K562 (cell line): Measurements from ENCODE around the gene DHTKD1. TPM values are rescaled to one million over a fixed set of nuclear protein-coding genes. Genes with fewer than 3 reads are reported as not detected.
A peak's percentile ranks its signal among the peaks of the same experiment; 100 is the strongest.

Source experiments
- ATF3 ChIP-seq, 2 experiments: fragments of 450-650 bp in 1 of 2; sonication (generic) in 1 of 2; formaldehyde crosslinking in 1 of 2; IDR thresholded peaks in 1 of 2; conservative IDR thresholded peaks in 1 of 2; 2 replicates each; pipeline versions ENCODE4 v1.6.1 to v1.8.1; 2016 to 2023; ENCODE audit warnings: mild to moderate bottlenecking in 2 of 2, moderate library complexity in 2 of 2, inconsistent platforms in 1 of 2, missing genetic modification reagents in 1 of 2
- BACH1 ChIP-seq: fragments of 200-800 bp; sonication (Bioruptor generic); IDR thresholded peaks from 2 replicates; pipeline ENCODE4 v1.6.1; 2016; ENCODE audit warnings: missing genetic modification characterization, missing compliant biosample characterization
- CHD2 ChIP-seq: IDR thresholded peaks from 2 replicates; pipeline ENCODE4 v1.6.1; 2011; ENCODE audit warnings: low read depth, low read length
- EHMT2 ChIP-seq: fragments of 450-650 bp; IDR thresholded peaks from 2 replicates; pipeline ENCODE4 v1.6.1; 2018; ENCODE audit warnings: antibody characterized with exemption
- HBP1 ChIP-seq: fragments of 450-650 bp; formaldehyde crosslinking; IDR thresholded peaks from 2 replicates; pipeline ENCODE4 v1.4.0; 2022; ENCODE audit warnings: missing genetic modification characterization
- IFI16 ChIP-seq: fragments of 250-450 bp; sonication (Bioruptor Pico); IDR thresholded peaks from 2 replicates; pipeline ENCODE4 v2.1.2; 2022; ENCODE audit warnings: mild to moderate bottlenecking, inconsistent platforms
- KLF10 ChIP-seq: fragments of 250-450 bp; sonication (Bioruptor Pico); IDR thresholded peaks from 2 replicates; pipeline ENCODE4 v1.6.1; 2021; ENCODE audit warnings: matching md5 sums
- KLF16 ChIP-seq: IDR thresholded peaks from 2 replicates; pipeline ENCODE4 v1.6.1; 2016; ENCODE audit warnings: antibody characterized with exemption
- NFYB ChIP-seq: IDR thresholded peaks from 2 replicates; pipeline ENCODE4 v1.6.1; 2011; ENCODE audit warnings: mild to moderate bottlenecking, moderate library complexity; ENCODE audit not compliant: insufficient read length; ENCODE audit errors: extremely low read depth
- OTX1 ChIP-seq: fragments of 450-650 bp; formaldehyde crosslinking; IDR thresholded peaks from 2 replicates; pipeline ENCODE4 v1.4.0; 2022; ENCODE audit warnings: mild to moderate bottlenecking
- PHB ChIP-seq: fragments of 250-450 bp; sonication (Bioruptor Pico); IDR thresholded peaks from 2 replicates; pipeline ENCODE4 v1.5.0; 2021
- POLR2AphosphoS2 ChIP-seq: IDR thresholded peaks from 2 replicates; pipeline ENCODE4 v1.6.1; 2012; ENCODE audit warnings: low read length, improper control_type of control experiment
- POLR2H ChIP-seq: IDR thresholded peaks from 2 replicates; pipeline ENCODE4 v1.6.1; 2016; ENCODE audit warnings: missing genetic modification characterization, low read depth, mild to moderate bottlenecking, control low read depth, missing compliant biosample characterization, moderate library complexity
- RBM25 ChIP-seq: fragments of 200-400 bp; formaldehyde crosslinking; IDR thresholded peaks from 2 replicates; pipeline ENCODE4 v1.6.1; 2018; ENCODE audit warnings: low read length, low read depth, moderate library complexity; ENCODE audit not compliant: severe bottlenecking
- SIN3B ChIP-seq: fragments of 450-650 bp; IDR thresholded peaks from 2 replicates; pipeline ENCODE4 v1.6.1; 2017; ENCODE audit warnings: low read depth, mild to moderate bottlenecking, moderate library complexity
- SREBF2 ChIP-seq: sonication (generic); formaldehyde crosslinking; IDR thresholded peaks from 2 replicates; pipeline ENCODE4 v1.4.0; 2020; ENCODE audit warnings: mild to moderate bottlenecking, missing genetic modification reagents
- XRCC4 ChIP-seq: IDR thresholded peaks from one replicate; pipeline ENCODE4 v1.6.1; 2011; ENCODE audit not compliant: insufficient read depth, insufficient read length; ENCODE audit errors: extremely low read depth
- XRCC5 ChIP-seq: fragments of 200-400 bp; formaldehyde crosslinking; IDR thresholded peaks from 2 replicates; pipeline ENCODE4 v1.6.1; 2017; ENCODE audit warnings: low read depth, mild to moderate bottlenecking, low read length
- ZFX ChIP-seq: sonication (generic); formaldehyde crosslinking; IDR thresholded peaks from 2 replicates; pipeline ENCODE4 v1.8.0; 2022; ENCODE audit warnings: mild to moderate bottlenecking, missing genetic modification reagents, moderate library complexity
- ZNF239 ChIP-seq: fragments of 250-450 bp; sonication (Bioruptor Pico); IDR thresholded peaks from 2 replicates; pipeline ENCODE4 v1.4.0; 2020; ENCODE audit warnings: mild to moderate bottlenecking
- ZNF384 ChIP-seq: IDR thresholded peaks from 2 replicates; pipeline ENCODE4 v1.6.1; 2012; ENCODE audit warnings: low read depth, low read length, improper control_type of control experiment
- ZNF57 ChIP-seq: fragments of 450-650 bp; formaldehyde crosslinking; IDR thresholded peaks from 2 replicates; pipeline ENCODE4 v1.4.0; 2020; ENCODE audit warnings: mild to moderate bottlenecking, moderate library complexity
- ZNF696 ChIP-seq: fragments of 250-450 bp; sonication (Bioruptor Pico); conservative IDR thresholded peaks from 2 replicates; pipeline ENCODE4 v1.4.0; 2020; ENCODE audit warnings: mild to moderate bottlenecking, moderate library complexity
- ZZZ3 ChIP-seq: fragments of 450-650 bp; IDR thresholded peaks from 2 replicates; pipeline ENCODE4 v1.6.1; 2016; ENCODE audit warnings: antibody characterized with exemption, mild to moderate bottlenecking, moderate library complexity
- polyA plus RNA-seq, 8 experiments: library from polyadenylated mRNA; depleted of rRNA in 4 of 8; stranded (reverse) in 5 of 8; unstranded in 3 of 8; fragments of >200 nt; fragmentation: Nextera tagmentation in 2 of 8; fragmentation: Illumina TruSeq in 1 of 8; extraction: Ambion mirVana in 2 of 8; extraction: Trizol in 1 of 8; gene quantifications; 2 replicates each; pipeline versions ENCODE4 v1.2.1 to v1.2.3, GENCODE V29; 2011 to 2014; ENCODE audit warnings: inconsistent platforms in 1 of 8, missing spikeins in 1 of 8
- total RNA-seq, 7 experiments: library from RNA; depleted of rRNA in 6 of 7; stranded (reverse); fragments of >200 nt in 6 of 7; fragmentation: Illumina TruSeq in 2 of 7; extraction: Trizol in 2 of 7; gene quantifications; 2 replicates each; pipeline versions ENCODE4 v1.2.1 to v1.2.3, GENCODE V29; 2011 to 2021; ENCODE audit warnings: low replicate concordance in 1 of 7
- TF ChIP-seq, protein P1 (sequence below): sonication (generic); formaldehyde crosslinking; IDR thresholded peaks from 2 replicates; pipeline ENCODE4 v1.8.0; 2022; ENCODE audit warnings: mild to moderate bottlenecking, missing genetic modification reagents, borderline replicate concordance

Gene DHTKD1
- total and polyA plus RNA-seq, 9 of the 15 experiments (the other 6 are each of a cell fraction or from before 2014, with no cell fraction given) = 3.1 to 19.7 (median 6.8) TPM

DNA sequence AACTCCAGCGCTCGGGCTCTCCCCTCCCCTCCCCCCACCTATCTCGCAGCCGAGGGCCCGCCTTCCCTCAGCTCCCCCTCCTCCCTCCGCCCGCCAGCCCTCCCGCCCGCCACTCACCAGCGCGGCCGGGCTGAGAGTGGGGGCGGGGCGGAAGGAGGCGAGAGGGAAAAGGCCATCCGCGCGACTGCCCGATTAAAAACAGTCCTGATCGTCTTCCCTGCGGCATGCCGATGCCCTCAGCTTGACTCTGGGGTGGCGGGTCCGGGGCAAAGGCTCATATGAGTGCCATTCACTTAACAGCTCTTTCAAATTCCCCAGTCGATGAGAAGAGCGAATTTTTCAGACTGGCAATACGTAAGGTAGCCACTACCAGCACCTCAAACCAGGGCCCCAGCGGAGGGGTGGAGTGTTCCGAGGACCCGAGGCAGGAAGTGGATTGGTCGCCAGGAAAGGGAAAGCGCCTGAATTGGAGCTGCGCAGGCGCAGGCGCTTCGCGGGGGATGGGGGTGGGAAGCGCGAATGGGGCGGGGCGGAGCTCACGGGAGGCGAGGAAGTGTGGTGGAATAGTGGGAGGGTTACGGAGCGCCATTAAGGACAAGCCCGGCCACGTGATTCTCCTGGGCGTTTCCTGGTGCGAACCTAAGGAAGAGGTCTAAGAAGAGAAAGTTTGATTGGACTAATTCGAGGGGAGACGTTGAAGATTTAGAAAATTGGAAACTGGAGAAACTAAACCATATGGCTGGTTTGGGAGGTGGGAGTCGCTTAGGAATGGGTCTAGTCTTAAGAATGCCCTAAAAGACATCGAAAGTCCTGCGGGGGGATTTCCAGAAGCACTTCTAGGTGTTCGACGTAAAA is 25.7 kb upstream of the DHTKD1 start, which contains the start of gene UPF2 (continued):
- TF ChIP-seq EHMT2 (peak; percentile 54), PHB (CRISPR knock-in tag) (no peak), NFYB (no peak), XRCC4 (no peak), ZZZ3 (no peak), BACH1 (tag) (no peak), ATF3 (IDR thresholded peaks at IDR 0.05) (no peak), ATF3 (CRISPR knock-in tag; conservative IDR thresholded peaks at IDR 0.05) (no peak; the same call in 1 of the 2 replicates), XRCC5 (0 out of 2 replicates have a peak, but pooled peaks have one; percentile 43), ZFX (CRISPR knock-in tag) (peak; percentile 15; the same call in 1 of the 2 replicates), ZNF57 (CRISPR knock-in tag) (no peak), HBP1 (CRISPR knock-in tag) (no peak), ZNF384 (no peak; the same call in 1 of the 2 replicates), OTX1 (CRISPR knock-in tag) (no peak), SREBF2 (CRISPR knock-in tag) (no peak), IFI16 (no peak), SIN3B (peak; percentile 65; the same call in 1 of the 2 replicates), ZNF239 (CRISPR knock-in tag) (no peak; the same call in 1 of the 2 replicates), CHD2 (no peak; the same call in 1 of the 2 replicates), KLF10 (CRISPR knock-in tag) (no peak), ZNF696 (no peak), POLR2H (tag) (peak; percentile 54; the same call in 1 of the 2 replicates), POLR2AphosphoS2 (no peak), RBM25 (no peak), KLF16 (peak; percentile 72)
- TF ChIP-seq, protein P1, sequence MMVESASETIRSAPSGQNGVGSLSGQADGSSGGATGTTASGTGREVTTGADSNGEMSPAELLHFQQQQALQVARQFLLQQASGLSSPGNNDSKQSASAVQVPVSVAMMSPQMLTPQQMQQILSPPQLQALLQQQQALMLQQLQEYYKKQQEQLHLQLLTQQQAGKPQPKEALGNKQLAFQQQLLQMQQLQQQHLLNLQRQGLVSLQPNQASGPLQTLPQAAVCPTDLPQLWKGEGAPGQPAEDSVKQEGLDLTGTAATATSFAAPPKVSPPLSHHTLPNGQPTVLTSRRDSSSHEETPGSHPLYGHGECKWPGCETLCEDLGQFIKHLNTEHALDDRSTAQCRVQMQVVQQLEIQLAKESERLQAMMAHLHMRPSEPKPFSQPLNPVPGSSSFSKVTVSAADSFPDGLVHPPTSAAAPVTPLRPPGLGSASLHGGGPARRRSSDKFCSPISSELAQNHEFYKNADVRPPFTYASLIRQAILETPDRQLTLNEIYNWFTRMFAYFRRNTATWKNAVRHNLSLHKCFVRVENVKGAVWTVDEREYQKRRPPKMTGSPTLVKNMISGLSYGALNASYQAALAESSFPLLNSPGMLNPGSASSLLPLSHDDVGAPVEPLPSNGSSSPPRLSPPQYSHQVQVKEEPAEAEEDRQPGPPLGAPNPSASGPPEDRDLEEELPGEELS (CRISPR knock-in tag) = 0 out of 2 replicates have a peak, but pooled peaks have one; percentile 40
